HG03558 (cell line): ENCODE measurements around the gene PDCD11.

Source experiments
- ATAC-seq: cut with Tn5 transposase; IDR thresholded peaks from one replicate; pipeline ENCODE4 v1.9.1; 2021; ENCODE audit warnings: moderate number of reproducible peaks; ENCODE audit not compliant: unreplicated experiment; ENCODE audit errors: extremely low read depth

PDCD11 gene

GRCh38 chr10:103449208-103450144, 53.0 kb downstream of the PDCD11 start:
- no peak for ATAC-seq

- no peak for ATAC-seq
These were observed 53.8 kb downstream of the PDCD11 start for GRCh38 chr10:103450201-103450695.

- ATAC-seq: no peak
These were observed 54.8 kb downstream of the PDCD11 start for GRCh38 chr10:103451091-103451813.

DNA sequence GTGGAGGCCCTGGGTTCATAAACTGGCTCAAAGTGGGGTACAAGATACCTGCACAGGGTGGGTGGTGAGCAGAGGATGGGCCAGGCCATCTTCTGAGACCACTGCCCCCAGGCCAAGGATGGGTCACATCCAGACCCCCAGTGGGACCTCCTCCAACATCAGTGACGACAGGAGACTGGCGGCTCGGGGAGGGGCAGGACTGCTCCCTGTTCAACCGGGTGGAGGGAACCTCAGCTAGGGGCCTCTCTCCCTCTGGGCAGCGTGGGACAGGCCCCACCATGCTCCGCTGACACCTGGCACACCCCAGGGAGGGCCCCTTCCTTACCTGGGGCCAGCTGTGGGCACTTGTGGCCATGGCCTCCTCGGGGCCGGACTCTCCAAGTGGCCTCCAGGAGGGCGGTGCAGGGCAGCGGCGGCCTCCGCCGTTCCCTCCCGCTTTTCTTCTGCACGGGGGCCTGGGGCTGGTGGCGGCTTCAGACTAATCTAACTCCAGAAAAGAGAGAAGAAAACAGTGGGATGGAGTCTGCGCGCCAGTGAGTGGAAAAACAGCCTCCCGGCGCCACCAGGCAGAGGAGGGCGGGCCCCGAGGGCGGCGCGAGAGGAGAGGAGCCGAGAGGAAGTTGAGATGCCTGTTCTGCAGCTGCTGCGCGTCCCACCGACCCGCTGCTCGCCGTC, 55.5 kb downstream of the PDCD11 start, which contains the start of gene CALHM2:
Gene CALHM2, minus strand, starts transcription at position 540 of the 675 bp plus-strand sequence. CDS start 2,429 bp downstream, outside the sequence.
- ATAC-seq: no peak

- no peak for ATAC-seq
These were observed 56.2 kb downstream of the PDCD11 start for GRCh38 chr10:103452506-103453230.

DNA sequence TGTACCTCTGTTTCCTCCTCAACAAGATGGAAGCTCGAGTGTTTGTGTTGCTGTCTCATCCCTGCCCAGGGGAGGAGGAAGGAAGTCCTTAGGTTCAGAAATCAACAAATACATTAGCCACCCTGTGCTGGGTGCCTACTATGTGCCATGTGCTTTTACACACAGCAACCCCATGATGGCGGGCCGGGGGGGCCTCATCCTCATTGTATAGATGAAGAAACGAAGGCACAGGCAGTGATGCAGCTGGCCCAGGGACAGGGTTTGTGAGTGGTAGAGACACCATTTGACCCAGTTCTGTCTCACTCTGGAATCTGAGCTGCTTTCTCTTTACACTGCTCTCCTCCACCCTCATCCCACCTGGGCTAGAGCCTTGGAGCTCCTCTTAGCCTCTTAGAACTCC, 57.6 kb downstream of the PDCD11 start:
- no peak for ATAC-seq

DNA sequence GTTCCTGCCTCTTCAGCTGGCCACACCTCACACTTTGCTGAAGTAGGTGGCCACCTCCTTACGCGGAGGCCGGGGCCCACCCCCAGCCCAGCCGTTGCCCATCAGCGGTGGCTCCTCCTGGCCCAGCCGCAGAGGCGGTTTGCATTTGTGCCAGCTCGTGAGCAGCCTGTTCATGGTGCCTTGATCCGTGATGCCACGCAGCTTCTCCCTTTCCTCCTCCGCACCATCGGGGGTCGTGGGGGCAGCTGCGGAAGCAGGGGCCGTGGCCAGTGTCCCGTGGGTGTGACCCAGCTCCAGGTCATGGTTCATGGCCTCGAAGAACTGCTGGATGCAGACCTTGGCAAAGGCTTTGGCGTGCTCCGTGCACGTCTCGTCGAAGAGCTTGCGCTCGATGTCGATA, 58.8 kb downstream of the PDCD11 start:
- ATAC-seq: no peak

- ATAC-seq: no peak
These were observed 59.7 kb downstream of the PDCD11 start for GRCh38 chr10:103456074-103456660.

DNA sequence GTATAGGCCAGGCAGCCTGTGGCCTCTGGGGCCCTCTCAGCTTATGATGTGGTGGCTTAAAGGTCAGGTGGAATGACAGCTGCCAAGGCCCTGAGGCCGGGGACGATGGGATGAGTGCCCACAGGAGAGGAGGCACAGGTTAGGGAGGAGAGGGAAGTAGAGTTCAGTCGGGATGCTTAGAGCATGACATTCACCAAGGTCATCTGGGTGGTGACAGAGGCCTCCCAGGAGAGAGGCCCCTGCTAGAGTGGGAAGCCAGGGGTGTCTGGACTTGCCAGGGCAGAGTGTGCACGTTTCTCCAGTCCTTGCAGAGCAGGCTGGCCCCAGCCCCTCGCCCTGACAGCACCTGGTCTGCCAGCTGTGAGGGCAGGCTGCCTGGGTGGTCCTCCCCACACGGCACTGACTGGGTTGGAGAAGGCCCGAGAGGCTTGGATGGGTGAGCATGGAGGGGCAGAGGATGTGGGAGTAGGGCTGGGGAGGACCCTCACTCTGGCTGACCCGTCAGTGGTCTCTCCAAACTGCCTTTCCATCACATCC, 60.8 kb downstream of the PDCD11 start:
- no peak for ATAC-seq

DNA sequence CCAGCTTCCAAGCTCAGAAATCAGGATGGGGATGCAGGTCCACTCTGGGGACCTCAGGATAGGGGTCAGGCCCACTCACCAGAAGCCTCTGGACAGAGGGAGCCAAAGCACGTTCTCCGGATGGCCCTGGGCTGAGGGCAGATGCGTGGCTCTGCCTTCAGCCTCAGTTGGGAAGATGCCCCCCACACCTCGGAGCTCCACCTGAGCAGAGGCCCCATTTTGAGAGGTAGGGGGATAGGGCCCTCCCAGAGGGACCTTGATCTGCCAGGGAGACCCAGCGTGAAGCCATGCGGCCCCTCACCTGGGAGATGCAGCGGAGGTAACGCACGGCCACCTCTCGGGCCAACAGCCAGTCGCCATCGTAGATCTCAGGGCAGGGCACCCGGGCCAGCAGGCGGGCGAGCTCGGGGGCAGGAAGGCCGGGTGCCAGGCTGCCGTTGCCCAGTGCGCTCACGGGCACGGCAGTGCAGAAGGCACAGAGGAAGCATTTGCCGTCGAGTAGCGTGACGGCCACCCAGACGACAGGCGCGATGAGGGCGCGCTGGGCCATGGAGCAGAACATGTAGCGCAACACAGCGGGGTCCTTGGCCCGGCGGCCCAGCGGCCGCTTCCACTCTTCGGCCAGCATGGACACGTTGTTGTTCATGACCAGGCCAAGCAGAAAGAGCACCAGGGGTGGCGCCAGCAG, 61.6 kb downstream of the PDCD11 start:
- ATAC-seq: no peak

- no peak for ATAC-seq
These were observed 62.3 kb downstream of the PDCD11 start, which contains the start of gene CALHM1 for GRCh38 chr10:103458720-103459119. Gene CALHM1, minus strand, starts transcription at chr10:103458900. Its CDS starts 149 bp downstream, at chr10:103458751.

DNA sequence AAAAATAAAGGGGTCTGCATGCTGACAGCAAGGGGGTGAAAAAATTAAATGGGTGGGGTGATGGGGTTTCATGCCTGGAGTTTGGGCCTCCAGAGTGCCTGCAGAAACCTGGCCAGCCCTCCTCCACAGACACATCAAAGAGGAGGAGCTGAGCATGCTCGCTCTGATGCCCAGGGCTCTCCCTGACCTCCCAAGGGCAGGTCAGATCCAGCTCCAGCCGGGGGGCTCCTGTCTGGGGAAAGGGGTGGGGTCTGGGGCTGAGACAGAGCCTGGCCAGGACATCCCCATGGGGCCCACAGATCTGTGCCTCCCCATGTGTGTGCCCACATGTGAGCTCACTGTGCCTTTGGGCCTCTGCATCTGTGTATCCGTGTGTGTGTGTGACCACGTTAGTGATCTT, 63.2 kb downstream of the PDCD11 start:
- ATAC-seq: no peak

GRCh38 chr10:103463499-103463898, 67.1 kb downstream of the PDCD11 start:
- ATAC-seq: no peak

DNA sequence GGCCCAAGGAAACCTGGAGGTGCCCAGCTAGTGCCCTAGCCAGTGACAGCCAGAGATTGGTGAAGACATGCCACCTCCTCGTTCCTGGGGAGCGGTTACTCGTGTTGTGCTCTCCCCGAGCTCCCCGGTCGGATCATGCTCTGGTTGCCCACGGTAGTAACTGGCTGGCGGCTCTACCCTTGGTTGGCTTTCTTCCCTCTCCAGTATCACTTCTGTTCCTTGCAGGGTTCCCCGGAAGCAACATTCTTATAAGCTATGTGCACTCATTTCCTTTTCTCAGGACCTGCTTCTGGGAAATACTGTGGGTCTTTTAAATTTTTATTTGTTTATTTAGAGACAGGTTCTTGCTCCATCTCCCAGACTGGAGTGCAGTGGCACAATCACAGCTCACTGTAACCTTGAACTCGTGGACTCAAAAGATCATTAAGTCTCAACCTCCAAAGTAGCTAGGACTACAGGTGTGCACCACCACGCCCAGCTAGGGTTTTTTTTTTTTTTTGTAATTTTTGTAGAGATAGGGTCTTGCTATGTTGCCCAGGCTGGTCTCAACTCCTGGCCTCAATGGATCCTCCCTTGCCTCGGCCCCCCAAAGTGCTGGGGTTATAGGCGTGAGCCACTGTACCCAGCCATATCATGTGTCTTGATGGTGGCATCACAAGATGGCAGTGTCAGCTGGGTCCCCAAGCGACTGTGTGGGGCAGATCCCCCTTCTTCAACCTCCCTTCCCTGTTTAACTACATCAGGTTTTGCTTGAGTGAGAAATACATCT, 69.2 kb downstream of the PDCD11 start:
- ATAC-seq: no peak

GRCh38 chr10:103466734-103467133, 70.3 kb downstream of the PDCD11 start:
- no peak for ATAC-seq

GRCh38 chr10:103467406-103467805, 71.0 kb downstream of the PDCD11 start:
- no peak for ATAC-seq

DNA sequence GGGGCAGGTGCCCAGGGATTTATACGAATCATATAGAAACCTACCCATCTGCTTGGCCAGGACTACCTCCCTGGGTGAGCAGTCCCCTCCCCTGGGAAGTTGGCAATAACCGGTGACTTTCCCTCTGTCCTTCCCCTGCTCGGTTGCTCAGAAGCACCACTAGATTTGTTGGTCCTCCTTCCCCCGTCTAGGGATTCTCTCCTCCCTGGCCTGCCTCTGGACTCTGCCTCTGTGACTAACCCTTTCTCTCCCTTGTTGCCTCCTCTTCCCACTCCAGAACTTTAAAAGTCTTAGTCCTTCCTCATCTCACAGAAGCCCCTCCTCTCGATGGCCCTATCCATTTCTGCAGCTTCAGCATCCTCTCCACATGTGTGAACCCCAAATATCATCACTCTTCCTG, 72.8 kb downstream of the PDCD11 start:
- ATAC-seq: no peak
